SK-N-SH (cell line): ENCODE measurements around the gene STX11. TPM values are rescaled to one million over a fixed set of nuclear protein-coding genes. Genes with fewer than 3 reads are reported as not detected.

ENCODE experiments used
- CTCF ChIA-PET: fragments of 300-600, 350-600 bp; formaldehyde crosslinking; extraction: SDS; loops from one replicate; lab custom pipeline; 2021; lab: Yijun Ruan, JAX
- POLR2A ChIA-PET: fragments of 350-600 bp; sonication (Branson Sonifier 250); formaldehyde crosslinking; extraction: SDS; loops from one replicate; lab custom pipeline; 2020; ENCODE audit warnings: antibody characterized with exemption, inconsistent platforms; lab: Yijun Ruan, JAX
- DNase-seq: peaks from one replicate; pipeline ENCODE4 v3.0.0; 2012
- H2AFZ ChIP-seq: fragments of 200-600 bp; sonication (generic); 2 replicates; pipeline ENCODE4 v1.8.1; 2016; ENCODE audit warnings: antibody characterized with exemption, mild to moderate bottlenecking, low read depth
- H3F3A ChIP-seq: fragments of 200-600 bp; sonication (generic); replicated peaks from 2 replicates; pipeline ENCODE3; 2016; ENCODE audit warnings: antibody characterized with exemption, mild to moderate bottlenecking; ENCODE audit not compliant: insufficient read depth
- H3K27ac ChIP-seq, 2 experiments: fragments of 200-500 bp in 1 of 2; fragments of 200-600 bp in 1 of 2; sonication (Bioruptor generic) in 1 of 2; sonication (generic), shearing (Covaris generic) in 1 of 2; 2 replicates each; pipeline versions ENCODE4 v1.5.1 to v1.6.1; 2014 to 2016; ENCODE audit warnings: low read depth in 2 of 2, inconsistent platforms in 1 of 2, low read length in 1 of 2, mild to moderate bottlenecking in 1 of 2, mixed read lengths in 1 of 2
- H3K27me3 ChIP-seq: fragments of 200-600 bp; sonication (generic), shearing (Covaris generic); 2 replicates; pipeline ENCODE4 v1.6.1; 2016; ENCODE audit warnings: mixed run types; ENCODE audit not compliant: insufficient read depth
- H3K36me3 ChIP-seq, 2 experiments: fragments of 200-500 bp in 1 of 2; fragments of 200-600 bp in 1 of 2; sonication (Bioruptor generic) in 1 of 2; sonication (generic) in 1 of 2; replicated peaks in 1 of 2; 2 replicates each; pipeline versions ENCODE3 to v1.5.1; 2014 to 2016; ENCODE audit warnings: low read length in 1 of 2, mild to moderate bottlenecking in 1 of 2; ENCODE audit not compliant: insufficient read depth in 2 of 2, control insufficient read depth in 1 of 2
- H3K4me1 ChIP-seq, 2 experiments: fragments of 200-500 bp in 1 of 2; fragments of 200-600 bp in 1 of 2; sonication (Bioruptor generic) in 1 of 2; sonication (generic), shearing (Covaris generic) in 1 of 2; 2 replicates each; pipeline versions ENCODE4 v1.5.1 to v1.6.1; 2014 to 2016; ENCODE audit warnings: low read depth in 1 of 2, low read length in 1 of 2, mixed run types in 1 of 2; ENCODE audit not compliant: insufficient read depth in 2 of 2, control insufficient read depth in 1 of 2
- H3K4me2 ChIP-seq: fragments of 200-600 bp; sonication (generic), shearing (Covaris generic); 2 replicates; pipeline ENCODE4 v1.6.1; 2017; ENCODE audit warnings: mixed run types
- H3K4me3 ChIP-seq, 2 experiments: fragments of 200-500 bp in 1 of 2; fragments of 200-600 bp in 1 of 2; sonication (Bioruptor generic) in 1 of 2; sonication (generic), shearing (Covaris generic) in 1 of 2; 2 replicates each; pipeline versions ENCODE4 v1.5.1 to v1.8.1; 2014 to 2016; ENCODE audit warnings: low read depth in 2 of 2, inconsistent platforms in 1 of 2, low read length in 1 of 2, mild to moderate bottlenecking in 1 of 2, mixed read lengths in 1 of 2, moderate library complexity in 1 of 2
- H3K79me2 ChIP-seq: fragments of 200-600 bp; sonication (generic); 2 replicates; pipeline ENCODE4 v1.8.1; 2017; ENCODE audit warnings: mild to moderate bottlenecking; ENCODE audit not compliant: insufficient read depth
- H3K9ac ChIP-seq: fragments of 200-600 bp; sonication (generic); 2 replicates; pipeline ENCODE4 v1.6.1; 2017; ENCODE audit warnings: mixed run types
- H3K9me2 ChIP-seq: fragments of 200-600 bp; sonication (generic); 2 replicates; pipeline ENCODE4 v1.6.1; 2017; ENCODE audit warnings: mixed run types
- H3K9me3 ChIP-seq: fragments of 200-600 bp; sonication (generic); 2 replicates; pipeline ENCODE4 v1.6.1; 2017; ENCODE audit warnings: mixed run types, mild to moderate bottlenecking, moderate library complexity
- H4K20me1 ChIP-seq: fragments of 200-600 bp; sonication (generic); 2 replicates; pipeline ENCODE4 v1.6.1; 2017; ENCODE audit warnings: mild to moderate bottlenecking, mixed run types; ENCODE audit not compliant: insufficient read depth
- CHD2 ChIP-seq: fragments of 150-350 bp; IDR thresholded peaks from 2 replicates; pipeline ENCODE4 v1.6.1; 2018; ENCODE audit warnings: low read length; ENCODE audit not compliant: partially characterized antibody
- ELF1 ChIP-seq: IDR thresholded peaks from 2 replicates; pipeline ENCODE4 v1.4.0; 2012
- FOXM1 ChIP-seq: IDR thresholded peaks from 2 replicates; pipeline ENCODE4 v1.4.0; 2012; ENCODE audit warnings: low read depth, mild to moderate bottlenecking
- IRF3 ChIP-seq: fragments of 150-350 bp; IDR thresholded peaks from 2 replicates; pipeline ENCODE4 v1.6.1; 2016; ENCODE audit warnings: mild to moderate bottlenecking, low read depth, low read length
- JUND ChIP-seq: IDR thresholded peaks from 2 replicates; pipeline ENCODE4 v1.4.0; 2012
- NFIC ChIP-seq: IDR thresholded peaks from 2 replicates; pipeline ENCODE4 v1.4.0; 2012; ENCODE audit warnings: borderline replicate concordance
- POLR2AphosphoS5 ChIP-seq: IDR thresholded peaks from 2 replicates; pipeline ENCODE4 v1.6.1; 2012; ENCODE audit warnings: low read depth, low read length
- REST ChIP-seq: IDR thresholded peaks from 2 replicates; pipeline ENCODE4 v1.6.1; 2012; ENCODE audit warnings: mild to moderate bottlenecking, low read depth, low read length, moderate library complexity
- RFX5 ChIP-seq: IDR thresholded peaks from 2 replicates; pipeline ENCODE4 v1.6.1; 2012; ENCODE audit warnings: mild to moderate bottlenecking, improper control_type of control experiment, low read length
- SIN3A ChIP-seq: IDR thresholded peaks from 2 replicates; pipeline ENCODE4 v1.6.1; 2012; ENCODE audit warnings: low read depth, mild to moderate bottlenecking, low read length, moderate library complexity, borderline replicate concordance
- TAF1 ChIP-seq: IDR thresholded peaks from 2 replicates; pipeline ENCODE4 v1.6.1; 2012; ENCODE audit warnings: low read depth, mild to moderate bottlenecking, low read length, moderate library complexity, borderline replicate concordance
- YY1 ChIP-seq: IDR thresholded peaks from 2 replicates; pipeline ENCODE4 v1.4.0; 2012; ENCODE audit warnings: low read depth, mild to moderate bottlenecking
- WGBS: methylation state at CpG from one replicate; pipeline ENCODE4 v1.1.6; 2017; ENCODE audit warnings: low lambda C conversion rate; 5-methylcytosine and 5-hydroxymethylcytosine counted together
- polyA plus RNA-seq, 3 experiments: library from polyadenylated mRNA; depleted of rRNA; stranded (reverse); fragments of >200 nt; gene quantifications; 2 replicates each; pipeline ENCODE4 v1.2.3, GENCODE V29; 2012
- TF ChIP-seq, protein P1 (sequence below): fragments of 200-600 bp; sonication (generic); IDR thresholded peaks from 2 replicates; pipeline ENCODE4 v1.6.1; 2017; ENCODE audit warnings: antibody characterized with exemption, mild to moderate bottlenecking, moderate library complexity

STX11 gene
- polyA plus RNA-seq, 1 of the 3 experiments (the other 2 are of a cell fraction), result 0.15 TPM

DNA sequence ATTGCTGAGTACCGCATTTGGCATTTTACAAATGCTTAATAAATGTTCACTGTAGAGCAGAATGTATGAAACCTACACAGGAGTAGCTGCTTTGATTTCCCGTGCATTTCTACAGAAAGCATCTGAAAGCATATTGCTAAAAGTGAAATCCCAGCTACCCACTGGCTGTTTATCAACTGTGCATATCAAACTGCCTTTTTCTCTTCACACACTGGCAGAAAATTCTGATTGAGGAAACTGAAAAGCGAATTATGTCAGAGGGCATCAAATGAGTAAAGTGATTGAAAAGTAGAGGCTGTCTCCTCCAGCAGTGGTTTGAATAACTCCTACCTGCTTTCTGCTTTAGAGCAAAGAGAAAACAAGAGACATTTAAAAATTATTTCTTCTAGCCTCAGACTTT is 28.0 kb downstream of the STX11 start:
- no peak overlapping the region for H2AFZ ChIP-seq
- H3F3A ChIP-seq, result no peaks in the 10 kb centered on the region
- POLR2A ChIA-PET, result interaction anchor here (0.5 kb wide), 1 partner anchor 143 kb away, joined by 3 read pairs; no protein-coding TSS in a partner anchor
- no peaks in the 10 kb centered on the region for H3K4me1 ChIP-seq
- 8% methylated on average over 3 of the region's 3 CpGs for WGBS
- no peaks in the 10 kb centered on the region for H3K79me2 ChIP-seq
- no peaks in the 10 kb centered on the region for H4K20me1 ChIP-seq
- H3K9me2 ChIP-seq, result no peaks in the 10 kb centered on the region
- no peak overlapping the region for H3K9ac ChIP-seq
- DNase-seq, result no peak
- H3K27me3 ChIP-seq, result no peaks in the 10 kb centered on the region; the same call in 1 of the 2 replicates
- H3K36me3 ChIP-seq, result no peaks in the 10 kb centered on the region
- no peak for TF ChIP-seq NFIC
- no peak for TF ChIP-seq TAF1
- TF ChIP-seq YY1, result no peak
- no peak for TF ChIP-seq CHD2
- no peak for TF ChIP-seq ELF1
- TF ChIP-seq JUND, result no peak
- no peak overlapping the region for H3K27ac ChIP-seq
- CTCF ChIA-PET, result no interaction called here
- H3K9me3 ChIP-seq, result no peaks in the 10 kb centered on the region
- H3K4me3 ChIP-seq, result no peak overlapping the region
- H3K4me2 ChIP-seq, result no peak overlapping the region

- Histone ChIP-seq H3K4me3 (no peak overlapping the region), H3K4me1 (no peaks in the 10 kb centered on the region), H3K27me3 (no peaks in the 10 kb centered on the region; the same call in 1 of the 2 replicates), H3K9ac (no peak overlapping the region), H3K9me3 (no peaks in the 10 kb centered on the region), H4K20me1 (no peaks in the 10 kb centered on the region), H3K4me2 (no peak overlapping the region), H3K36me3 (no peaks in the 10 kb centered on the region), H2AFZ (no peak overlapping the region), H3K27ac (no peak overlapping the region), H3K79me2 (no peaks in the 10 kb centered on the region), H3F3A (no peaks in the 10 kb centered on the region), H3K9me2 (no peaks in the 10 kb centered on the region)
- no peak for TF ChIP-seq REST
- no peak for TF ChIP-seq SIN3A
- no peak for TF ChIP-seq POLR2AphosphoS5
- TF ChIP-seq FOXM1, result no peak
- TF ChIP-seq, protein P1, sequence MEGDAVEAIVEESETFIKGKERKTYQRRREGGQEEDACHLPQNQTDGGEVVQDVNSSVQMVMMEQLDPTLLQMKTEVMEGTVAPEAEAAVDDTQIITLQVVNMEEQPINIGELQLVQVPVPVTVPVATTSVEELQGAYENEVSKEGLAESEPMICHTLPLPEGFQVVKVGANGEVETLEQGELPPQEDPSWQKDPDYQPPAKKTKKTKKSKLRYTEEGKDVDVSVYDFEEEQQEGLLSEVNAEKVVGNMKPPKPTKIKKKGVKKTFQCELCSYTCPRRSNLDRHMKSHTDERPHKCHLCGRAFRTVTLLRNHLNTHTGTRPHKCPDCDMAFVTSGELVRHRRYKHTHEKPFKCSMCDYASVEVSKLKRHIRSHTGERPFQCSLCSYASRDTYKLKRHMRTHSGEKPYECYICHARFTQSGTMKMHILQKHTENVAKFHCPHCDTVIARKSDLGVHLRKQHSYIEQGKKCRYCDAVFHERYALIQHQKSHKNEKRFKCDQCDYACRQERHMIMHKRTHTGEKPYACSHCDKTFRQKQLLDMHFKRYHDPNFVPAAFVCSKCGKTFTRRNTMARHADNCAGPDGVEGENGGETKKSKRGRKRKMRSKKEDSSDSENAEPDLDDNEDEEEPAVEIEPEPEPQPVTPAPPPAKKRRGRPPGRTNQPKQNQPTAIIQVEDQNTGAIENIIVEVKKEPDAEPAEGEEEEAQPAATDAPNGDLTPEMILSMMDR, result no peak
- no peak for TF ChIP-seq RFX5
- TF ChIP-seq IRF3, result no peak
- TF ChIP-seq NFIC, result no peak
- DNase-seq, result no peak
- WGBS, result 9% methylated on average over 4 of the region's 4 CpGs
- ChIA-PET CTCF (no interaction called here), POLR2A (no interaction called here)
Measured at GRCh38 chr6:144179237-144179636, 28.9 kb downstream of the STX11 start.
